H9 (cell line): ENCODE measurements around the gene CELF4. TPM values are rescaled to one million over a fixed set of nuclear protein-coding genes. Genes with fewer than 3 reads are reported as not detected.

Source experiments
- DNase-seq: peaks from one replicate; pipeline ENCODE4 v3.0.0-alpha.2; 2017
- H2AFZ ChIP-seq: one replicate; pipeline ENCODE4 v1.6.1; 2013; ENCODE audit warnings: mild to moderate bottlenecking, low read length, control low read depth, moderate library complexity
- H2AK5ac ChIP-seq: 2 replicates; pipeline ENCODE4 v1.6.1; 2013; ENCODE audit warnings: low read length, control low read depth, mixed read lengths; ENCODE audit not compliant: insufficient read length
- H2BK120ac ChIP-seq: one replicate; pipeline ENCODE4 v1.6.1; 2013; ENCODE audit warnings: low read depth, mild to moderate bottlenecking, low read length, control low read depth, inconsistent platforms; ENCODE audit not compliant: poor library complexity, severe bottlenecking
- H2BK12ac ChIP-seq: 2 replicates; pipeline ENCODE4 v1.6.1; 2013; ENCODE audit warnings: low read length, control low read depth, mixed read lengths, low read depth; ENCODE audit not compliant: insufficient read length
- H2BK15ac ChIP-seq: 2 replicates; pipeline ENCODE4 v1.6.1; 2013; ENCODE audit warnings: low read depth, low read length, control low read depth
- H2BK20ac ChIP-seq: one replicate; pipeline ENCODE4 v1.6.1; 2013; ENCODE audit warnings: low read depth, mild to moderate bottlenecking, low read length, control low read depth, inconsistent platforms; ENCODE audit not compliant: poor library complexity, severe bottlenecking
- H2BK5ac ChIP-seq: 2 replicates; pipeline ENCODE4 v1.6.1; 2013; ENCODE audit warnings: low read length, control low read depth, mixed read lengths; ENCODE audit not compliant: insufficient read length
- H3K14ac ChIP-seq: 2 replicates; pipeline ENCODE4 v1.6.1; 2013; ENCODE audit warnings: low read length, control low read depth; ENCODE audit not compliant: insufficient read depth
- H3K18ac ChIP-seq: 2 replicates; pipeline ENCODE4 v1.6.1; 2013; ENCODE audit warnings: low read depth, mild to moderate bottlenecking, mixed read lengths, low read length, control low read depth; ENCODE audit not compliant: insufficient read length
- H3K23ac ChIP-seq: 2 replicates; pipeline ENCODE4 v1.6.1; 2013; ENCODE audit warnings: low read length, control low read depth, mixed read lengths, low read depth; ENCODE audit not compliant: insufficient read length
- H3K23me2 ChIP-seq: 2 replicates; pipeline ENCODE4 v1.6.1; 2013; ENCODE audit warnings: low read depth, mild to moderate bottlenecking, mixed read lengths, low read length, control low read depth; ENCODE audit not compliant: insufficient read length, poor library complexity, severe bottlenecking
- H3K27ac ChIP-seq: 2 replicates; pipeline ENCODE4 v1.5.1; 2013; ENCODE audit warnings: low read length, control low read depth, mixed read lengths, low read depth; ENCODE audit not compliant: insufficient read length
- H3K27me3 ChIP-seq: 2 replicates; pipeline ENCODE4 v1.6.1; 2013; ENCODE audit warnings: low read length, control low read depth, inconsistent platforms; ENCODE audit not compliant: insufficient read depth
- H3K4ac ChIP-seq: 2 replicates; pipeline ENCODE4 v1.6.1; 2013; ENCODE audit warnings: low read depth, mild to moderate bottlenecking, control low read depth, inconsistent platforms, low read length, moderate library complexity
- H3K4me1 ChIP-seq: 2 replicates; pipeline ENCODE4 v1.6.1; 2013; ENCODE audit warnings: low read length, control low read depth, inconsistent platforms; ENCODE audit not compliant: insufficient read depth
- H3K4me2 ChIP-seq: 2 replicates; pipeline ENCODE4 v1.6.1; 2013; ENCODE audit warnings: low read length, control low read depth, mixed read lengths; ENCODE audit not compliant: insufficient read length, insufficient read depth
- H3K56ac ChIP-seq: 2 replicates; pipeline ENCODE4 v1.6.1; 2013; ENCODE audit warnings: low read depth, mild to moderate bottlenecking, mixed read lengths, low read length, control low read depth; ENCODE audit not compliant: insufficient read length
- H3K79me1 ChIP-seq: 2 replicates; pipeline ENCODE4 v1.6.1; 2013; ENCODE audit warnings: low read depth, mild to moderate bottlenecking, moderate library complexity, low read length, control low read depth, inconsistent platforms; ENCODE audit not compliant: insufficient read depth, poor library complexity, severe bottlenecking
- H3K79me2 ChIP-seq: 2 replicates; pipeline ENCODE4 v1.6.1; 2013; ENCODE audit warnings: low read length, control low read depth, inconsistent platforms; ENCODE audit not compliant: insufficient read depth
- H3K9ac ChIP-seq: 2 replicates; pipeline ENCODE4 v1.6.1; 2013; ENCODE audit warnings: low read length, control low read depth, mixed read lengths; ENCODE audit not compliant: insufficient read length; ENCODE audit errors: extremely low read depth
- H3K9me3 ChIP-seq: one replicate; pipeline ENCODE4 v1.6.1; 2013; ENCODE audit warnings: low read depth, low read length, inconsistent platforms; ENCODE audit not compliant: control insufficient read depth
- H3T11ph ChIP-seq: one replicate; pipeline ENCODE4 v1.6.1; 2013; ENCODE audit warnings: mild to moderate bottlenecking, low read length, control low read depth, inconsistent platforms
- H4K20me1 ChIP-seq: one replicate; pipeline ENCODE4 v1.6.1; 2013; ENCODE audit not compliant: control insufficient read depth, insufficient read length, insufficient read depth
- H4K5ac ChIP-seq: 2 replicates; pipeline ENCODE4 v1.6.1; 2013; ENCODE audit warnings: low read depth, mild to moderate bottlenecking, mixed read lengths, low read length, control low read depth; ENCODE audit not compliant: insufficient read length
- H4K8ac ChIP-seq: replicated peaks from 2 replicates; pipeline ENCODE4 v1.6.1; 2013; ENCODE audit warnings: low read length, control low read depth, mixed read lengths, low read depth; ENCODE audit not compliant: insufficient read length
- H4K91ac ChIP-seq: 2 replicates; pipeline ENCODE4 v1.6.1; 2013; ENCODE audit warnings: low read depth, mild to moderate bottlenecking, moderate library complexity, mixed read lengths, low read length, control low read depth; ENCODE audit not compliant: insufficient read length
- H3K27ac Mint-ChIP-seq, 3 experiments: 2 replicates in 2 of 3; 3 replicates in 1 of 3; pipeline ENCODE4 v1.8.0; 2020 to 2021; ENCODE audit warnings: mixed read lengths in 3 of 3, mild to moderate bottlenecking in 1 of 3, moderate library complexity in 1 of 3
- H3K27me3 Mint-ChIP-seq: 2 replicates; pipeline ENCODE4 v1.8.0; 2021; ENCODE audit warnings: low read depth, mild to moderate bottlenecking, moderate library complexity, mixed read lengths
- H3K36me3 Mint-ChIP-seq, 3 experiments: 2 replicates in 2 of 3; 3 replicates in 1 of 3; pipeline ENCODE4 v1.8.0; 2020 to 2021; ENCODE audit warnings: low read depth in 3 of 3, mixed read lengths in 3 of 3; ENCODE audit not compliant: insufficient read depth in 1 of 3
- H3K4me1 Mint-ChIP-seq, 2 experiments: 2 replicates each; pipeline ENCODE4 v1.8.0; 2020; ENCODE audit warnings: mixed read lengths in 2 of 2
- H3K4me3 Mint-ChIP-seq, 2 experiments: 2 replicates in 1 of 2; 3 replicates in 1 of 2; pipeline ENCODE4 v1.8.0; 2020 to 2021; ENCODE audit warnings: mild to moderate bottlenecking in 2 of 2, mixed read lengths in 2 of 2, moderate library complexity in 1 of 2
- H3K9me3 Mint-ChIP-seq, 2 experiments: 2 replicates in 1 of 2; 3 replicates in 1 of 2; pipeline ENCODE4 v1.8.0; 2020; ENCODE audit warnings: mild to moderate bottlenecking in 2 of 2, mixed read lengths in 2 of 2, moderate library complexity in 1 of 2
- WGBS: extraction: QIAGEN DNeasy Blood & Tissue Kit; methylation state at CpG from one replicate; pipeline ENCODE4 v1.1.7; 2013; ENCODE audit warnings: missing lambda C conversion rate, low lambda C conversion rate, mixed read lengths; ENCODE audit not compliant: insufficient read length; ENCODE audit errors: extremely low coverage; 5-methylcytosine and 5-hydroxymethylcytosine counted together
- total RNA-seq: library from RNA; stranded (reverse); gene quantifications from 2 replicates; pipeline ENCODE4 v1.2.1, GENCODE V29; 2021
- TF ChIP-seq, protein P1 (sequence below): fragments of 200-600 bp; sonication (generic); conservative IDR thresholded peaks from 3 replicates; pipeline ENCODE4 v1.8.0; 2021; ENCODE audit warnings: antibody characterized with exemption, mild to moderate bottlenecking

The CELF4 gene
- total RNA-seq, 1 experiment from 2014 or later = 1.1 TPM

DNA sequence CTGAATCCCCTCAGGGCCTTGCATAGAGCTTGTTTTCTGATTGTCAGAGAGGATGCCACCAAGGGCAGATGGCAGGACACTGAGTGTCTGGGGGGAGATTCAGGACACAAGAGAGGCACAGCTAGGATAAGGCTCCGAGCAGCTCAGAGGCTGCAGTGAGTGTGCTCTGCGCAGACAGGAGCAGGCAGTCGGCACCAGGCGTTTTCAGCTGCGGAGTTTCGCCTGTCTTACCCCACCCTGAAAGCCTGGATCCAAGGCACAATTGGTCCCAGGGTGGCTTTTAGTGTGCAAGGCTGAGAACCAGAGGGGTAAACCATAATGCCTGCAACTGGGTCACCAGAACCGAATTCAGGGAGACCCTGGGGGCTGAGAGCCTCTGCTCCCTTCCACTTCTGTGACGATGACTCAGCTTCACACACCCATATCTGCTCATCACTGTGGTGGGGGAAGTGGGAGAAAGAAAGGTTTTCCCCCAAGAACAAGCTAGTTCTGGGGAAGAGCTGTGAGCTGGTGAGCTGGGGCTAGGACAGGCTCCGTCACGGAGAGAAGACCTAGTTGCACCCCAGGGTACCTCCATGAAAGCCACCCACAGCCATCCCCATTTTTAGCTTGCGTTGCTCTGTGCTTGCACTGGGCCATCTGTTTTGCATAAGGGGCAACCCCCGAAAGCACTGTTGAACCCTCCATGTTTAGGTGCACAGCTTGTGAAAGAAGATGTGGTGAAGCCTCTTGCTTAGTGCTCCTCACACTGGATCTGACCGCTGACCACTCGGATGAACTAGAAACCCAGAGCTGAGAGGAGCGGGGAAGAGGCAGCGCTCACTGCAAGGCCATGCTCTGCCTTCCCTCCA is 173.7 kb downstream of the CELF4 start:
- no peak overlapping the region for H3K23ac ChIP-seq
- no peak overlapping the region for H2AK5ac ChIP-seq
- no peak overlapping the region for H3K9ac ChIP-seq
- H3K9me3 ChIP-seq = no peaks in the 10 kb centered on the region
- H3K36me3 Mint-ChIP-seq = peaks cover 4 to 12% (median 9%) of the 10 kb centered on the region in 3 experiments; a peak in 6 of 7 replicates
- H3K9me3 Mint-ChIP-seq = peaks cover 18 to 22% of the 10 kb centered on the region in 2 experiments
- no peak overlapping the region for H3T11ph ChIP-seq
- no peak overlapping the region for H3K4me3 Mint-ChIP-seq
- H2BK15ac ChIP-seq = no peak overlapping the region
- H2BK12ac ChIP-seq = no peak overlapping the region
- H3K27me3 ChIP-seq = peaks cover 7% of the 10 kb centered on the region; the same call in 1 of the 2 replicates
- H2AFZ ChIP-seq = no peak overlapping the region
- H4K91ac ChIP-seq = no peak overlapping the region
- H3K79me1 ChIP-seq = no peaks in the 10 kb centered on the region
- TF ChIP-seq, protein P1, sequence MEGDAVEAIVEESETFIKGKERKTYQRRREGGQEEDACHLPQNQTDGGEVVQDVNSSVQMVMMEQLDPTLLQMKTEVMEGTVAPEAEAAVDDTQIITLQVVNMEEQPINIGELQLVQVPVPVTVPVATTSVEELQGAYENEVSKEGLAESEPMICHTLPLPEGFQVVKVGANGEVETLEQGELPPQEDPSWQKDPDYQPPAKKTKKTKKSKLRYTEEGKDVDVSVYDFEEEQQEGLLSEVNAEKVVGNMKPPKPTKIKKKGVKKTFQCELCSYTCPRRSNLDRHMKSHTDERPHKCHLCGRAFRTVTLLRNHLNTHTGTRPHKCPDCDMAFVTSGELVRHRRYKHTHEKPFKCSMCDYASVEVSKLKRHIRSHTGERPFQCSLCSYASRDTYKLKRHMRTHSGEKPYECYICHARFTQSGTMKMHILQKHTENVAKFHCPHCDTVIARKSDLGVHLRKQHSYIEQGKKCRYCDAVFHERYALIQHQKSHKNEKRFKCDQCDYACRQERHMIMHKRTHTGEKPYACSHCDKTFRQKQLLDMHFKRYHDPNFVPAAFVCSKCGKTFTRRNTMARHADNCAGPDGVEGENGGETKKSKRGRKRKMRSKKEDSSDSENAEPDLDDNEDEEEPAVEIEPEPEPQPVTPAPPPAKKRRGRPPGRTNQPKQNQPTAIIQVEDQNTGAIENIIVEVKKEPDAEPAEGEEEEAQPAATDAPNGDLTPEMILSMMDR = no peak
- H2BK5ac ChIP-seq = no peak overlapping the region
- H3K27ac ChIP-seq = no peak overlapping the region
- peaks cover 91% of the 10 kb centered on the region for H3K27me3 Mint-ChIP-seq
- H2BK120ac ChIP-seq = no peak overlapping the region
- H3K4ac ChIP-seq = no peak overlapping the region
- DNase-seq = no peak
- no peaks in the 10 kb centered on the region for H4K20me1 ChIP-seq
- H3K4me2 ChIP-seq = no peak overlapping the region
- no peak overlapping the region for H4K5ac ChIP-seq
- peaks cover 17 to 23% of the 10 kb centered on the region in 2 experiments for H3K4me1 Mint-ChIP-seq
- H3K56ac ChIP-seq = no peak overlapping the region
- H3K23me2 ChIP-seq = no peaks in the 10 kb centered on the region
- no peak overlapping the region for H2BK20ac ChIP-seq
- no peak overlapping the region for H3K27ac Mint-ChIP-seq
- no peak overlapping the region for H4K8ac ChIP-seq
- no peaks in the 10 kb centered on the region; the same call in 1 of the 2 replicates for H3K4me1 ChIP-seq
- no peak overlapping the region for H3K18ac ChIP-seq
- H3K79me2 ChIP-seq = no peaks in the 10 kb centered on the region
- H3K14ac ChIP-seq = no peak overlapping the region
- WGBS = no CpG with 5 or more reads among the region's 16 CpGs
